ENCODE measurements around the gene PTPRCAP.

PTPRCAP gene

DNA sequence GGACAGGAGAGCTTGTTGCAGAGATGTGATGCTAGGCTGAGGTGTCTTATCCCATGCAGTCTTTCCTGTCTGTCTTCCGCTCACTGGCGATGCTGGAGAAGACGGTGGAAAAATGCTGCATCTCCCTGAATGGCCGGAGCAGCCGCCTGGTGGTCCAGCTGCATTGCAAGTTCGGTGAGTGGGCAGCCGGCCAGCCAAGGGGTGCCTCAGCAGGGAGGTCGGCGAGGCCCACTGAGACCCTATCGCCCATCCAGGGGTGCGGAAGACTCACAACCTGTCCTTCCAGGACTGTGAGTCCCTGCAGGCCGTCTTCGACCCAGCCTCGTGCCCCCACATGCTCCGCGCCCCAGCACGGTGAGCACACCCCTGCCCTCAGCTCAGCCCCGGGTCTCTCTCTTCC is 44.0 kb downstream of the PTPRCAP start:
- Histone ChIP-seq H3K9me3 (ENCODE audit: control insufficient read depth, low read length) (no peaks in the 10 kb centered on the region), H3K4me3 (ENCODE audit: insufficient read depth, low read depth, low read length) (no peak overlapping the region), H3K4me1 (ENCODE audit: control insufficient read depth, insufficient read depth, low read length) (peaks cover 3% of the 10 kb centered on the region), H3K36me3 (ENCODE audit: control insufficient read depth, insufficient read depth, low read length) (peaks cover 12% of the 10 kb centered on the region), H3K27me3 (ENCODE audit: control insufficient read depth, insufficient read depth, low read length, poor library complexity, severe bottlenecking) (no peaks in the 10 kb centered on the region), H3K27ac (ENCODE audit: insufficient read depth, low read depth, low read length, poor library complexity, severe bottlenecking) (no peak overlapping the region)
- WGBS, 2 experiments: 96% methylated on average over 18 of the region's 18 CpGs

DNA sequence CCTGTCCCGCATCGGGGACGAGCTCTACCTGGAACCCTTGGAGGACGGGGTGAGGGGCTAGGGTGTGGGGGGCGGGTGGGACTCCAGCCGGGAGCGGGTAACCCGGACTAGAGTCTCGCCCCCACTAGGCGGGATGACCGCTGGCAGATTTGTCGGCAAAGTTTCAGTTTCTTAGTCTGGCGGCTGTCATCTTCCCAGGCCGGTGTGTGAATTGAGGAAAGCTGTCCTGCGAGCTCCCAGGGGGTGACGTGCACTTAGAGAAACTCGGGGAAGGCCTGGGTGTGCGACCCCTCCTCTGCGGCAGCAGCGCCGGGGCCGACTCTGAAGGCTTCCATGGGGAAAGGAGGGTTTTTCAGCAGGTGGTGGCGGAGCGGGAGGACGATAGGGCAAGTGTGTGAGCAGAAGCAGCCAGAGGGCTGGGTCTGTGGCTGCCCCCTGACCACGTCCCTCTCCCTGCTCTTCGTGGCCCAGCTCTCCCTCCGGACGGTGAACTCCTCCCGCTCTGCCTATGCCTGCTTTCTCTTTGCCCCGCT is 45.2 kb downstream of the PTPRCAP start:
- no peak overlapping the region for H3K27ac ChIP-seq (ENCODE audit: insufficient read depth, low read depth, low read length, poor library complexity, severe bottlenecking)
- H3K36me3 ChIP-seq (ENCODE audit: control insufficient read depth, insufficient read depth, low read length): no peaks in the 10 kb centered on the region
- no peaks in the 10 kb centered on the region for H3K9me3 ChIP-seq (ENCODE audit: control insufficient read depth, low read length)
- peak overlapping the region; percentile 91 for H3K4me3 ChIP-seq (ENCODE audit: insufficient read depth, low read depth, low read length)
- 12 to 16% methylated on average over 31 of the region's 31 CpGs for WGBS, 2 experiments
- peaks cover 4% of the 10 kb centered on the region for H3K27me3 ChIP-seq (ENCODE audit: control insufficient read depth, insufficient read depth, low read length, poor library complexity, severe bottlenecking)
- H3K4me1 ChIP-seq (ENCODE audit: control insufficient read depth, insufficient read depth, low read length): peaks cover 3% of the 10 kb centered on the region

DNA sequence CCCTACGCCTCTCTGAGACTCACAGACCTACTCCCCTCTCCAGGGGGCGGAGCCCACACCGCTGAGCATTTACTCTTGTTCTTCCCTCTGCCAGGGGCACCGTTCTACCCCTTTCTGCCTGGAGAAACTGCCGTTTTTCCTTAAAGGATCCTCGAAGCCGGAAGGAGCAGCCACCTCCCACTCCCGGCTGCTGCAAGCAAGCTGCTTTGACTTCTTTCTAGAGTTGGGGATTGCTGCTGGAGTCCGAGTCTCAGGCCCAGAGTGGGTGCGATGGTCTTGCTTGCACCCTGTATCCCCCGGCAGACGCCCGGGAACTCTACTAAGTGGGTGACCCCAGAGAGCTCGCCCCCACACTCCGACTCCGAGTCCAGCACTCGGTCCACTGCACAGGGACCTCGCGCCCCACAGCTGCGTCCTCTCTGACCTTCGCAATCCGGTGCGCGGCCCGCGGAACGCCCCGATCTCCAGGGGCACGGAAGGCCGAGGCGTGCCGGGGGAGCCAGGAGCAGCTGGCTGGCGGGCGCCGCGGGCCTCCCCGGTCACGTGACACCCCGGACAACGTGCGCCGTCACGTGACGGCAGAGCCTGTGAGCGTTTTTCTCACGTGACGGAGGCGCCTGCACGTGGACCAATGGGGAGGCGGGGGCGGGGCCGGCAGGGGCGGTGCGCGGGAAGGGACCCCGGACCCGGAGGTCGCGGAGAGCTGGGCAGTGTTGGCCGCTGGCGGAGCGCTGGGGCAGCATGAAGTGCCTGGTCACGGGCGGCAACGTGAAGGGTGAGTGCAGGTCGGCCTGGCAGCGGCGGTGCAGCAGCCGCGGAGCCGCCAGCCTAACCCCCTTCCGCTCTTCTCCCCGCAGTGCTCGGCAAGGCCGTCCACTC is 45.9 kb downstream of the PTPRCAP start, which contains the start of gene RAD9A:
Gene RAD9A (plus strand): TSS at position 683 of the 879 bp plus-strand sequence. CDS start 59 bp downstream, at position 742.
- Histone ChIP-seq H3K9me3 (ENCODE audit: control insufficient read depth, low read length) (no peaks in the 10 kb centered on the region), H3K27me3 (ENCODE audit: control insufficient read depth, insufficient read depth, low read length, poor library complexity, severe bottlenecking) (peaks cover 9% of the 10 kb centered on the region), H3K4me1 (ENCODE audit: control insufficient read depth, insufficient read depth, low read length) (peaks cover 3% of the 10 kb centered on the region), H3K36me3 (ENCODE audit: control insufficient read depth, insufficient read depth, low read length) (no peaks in the 10 kb centered on the region), H3K4me3 (ENCODE audit: insufficient read depth, low read depth, low read length) (peak within 1 kb of the TSS; percentile 91), H3K27ac (ENCODE audit: insufficient read depth, low read depth, low read length, poor library complexity, severe bottlenecking) (peak within 1 kb of the TSS; percentile 64)
- WGBS, 2 experiments: 0 to 1% methylated on average over 75 of the region's 75 CpGs

DNA sequence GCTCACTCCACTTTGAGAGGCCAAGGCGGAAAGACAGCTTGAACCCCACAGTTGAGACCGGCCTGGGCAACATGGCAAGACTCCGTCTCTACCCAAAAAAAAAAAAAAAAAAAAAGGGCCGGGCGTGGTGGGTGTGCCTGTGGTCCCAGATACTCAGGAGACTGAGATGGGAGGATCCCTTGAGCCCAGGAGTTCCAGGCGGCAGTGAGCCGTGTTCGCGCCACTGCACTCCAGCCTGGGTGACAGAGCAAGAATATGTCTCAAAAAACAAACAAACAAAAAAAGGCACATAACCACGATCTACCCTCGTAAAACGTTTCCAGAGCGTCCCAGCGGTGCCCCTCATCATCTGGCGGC is 46.6 kb downstream of the PTPRCAP start:
- Histone ChIP-seq H3K9me3 (ENCODE audit: control insufficient read depth, low read length) (no peaks in the 10 kb centered on the region), H3K4me1 (ENCODE audit: control insufficient read depth, insufficient read depth, low read length) (peaks cover 3% of the 10 kb centered on the region), H3K27me3 (ENCODE audit: control insufficient read depth, insufficient read depth, low read length, poor library complexity, severe bottlenecking) (peaks cover 9% of the 10 kb centered on the region), H3K27ac (ENCODE audit: insufficient read depth, low read depth, low read length, poor library complexity, severe bottlenecking) (no peak overlapping the region), H3K4me3 (ENCODE audit: insufficient read depth, low read depth, low read length) (peak overlapping the region; percentile 91), H3K36me3 (ENCODE audit: control insufficient read depth, insufficient read depth, low read length) (no peaks in the 10 kb centered on the region)
- WGBS, 2 experiments: 30% methylated on average over 15 of the region's 15 CpGs

DNA sequence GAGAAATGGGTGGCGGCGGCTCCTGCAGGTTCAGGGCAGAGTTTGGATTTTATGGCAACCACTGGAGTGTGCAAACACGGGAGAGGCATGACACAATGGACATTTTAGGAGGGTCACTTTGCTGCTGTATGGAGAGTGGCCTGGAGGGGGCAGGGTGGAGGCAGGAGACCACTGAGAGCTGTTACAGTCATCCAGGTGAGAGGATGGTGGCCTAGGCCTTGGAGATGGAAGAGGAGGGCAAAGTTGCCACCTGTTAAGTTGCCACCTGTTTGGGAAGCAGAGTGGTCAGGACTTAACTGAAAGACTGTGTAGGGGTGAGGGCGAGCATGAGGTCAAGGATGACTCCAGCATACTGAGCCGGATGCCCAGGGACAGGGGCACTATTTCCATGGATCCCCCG is 48.0 kb downstream of the PTPRCAP start:
- no peaks in the 10 kb centered on the region for H3K36me3 ChIP-seq (ENCODE audit: control insufficient read depth, insufficient read depth, low read length)
- peaks cover 3% of the 10 kb centered on the region for H3K4me1 ChIP-seq (ENCODE audit: control insufficient read depth, insufficient read depth, low read length)
- H3K4me3 ChIP-seq (ENCODE audit: insufficient read depth, low read depth, low read length): no peak overlapping the region
- H3K27ac ChIP-seq (ENCODE audit: insufficient read depth, low read depth, low read length, poor library complexity, severe bottlenecking): no peak overlapping the region
- H3K27me3 ChIP-seq (ENCODE audit: control insufficient read depth, insufficient read depth, low read length, poor library complexity, severe bottlenecking): peaks cover 19% of the 10 kb centered on the region
- no peaks in the 10 kb centered on the region for H3K9me3 ChIP-seq (ENCODE audit: control insufficient read depth, low read length)
- WGBS, 2 experiments: 67 to 74% methylated on average over 6 of the region's 6 CpGs

DNA sequence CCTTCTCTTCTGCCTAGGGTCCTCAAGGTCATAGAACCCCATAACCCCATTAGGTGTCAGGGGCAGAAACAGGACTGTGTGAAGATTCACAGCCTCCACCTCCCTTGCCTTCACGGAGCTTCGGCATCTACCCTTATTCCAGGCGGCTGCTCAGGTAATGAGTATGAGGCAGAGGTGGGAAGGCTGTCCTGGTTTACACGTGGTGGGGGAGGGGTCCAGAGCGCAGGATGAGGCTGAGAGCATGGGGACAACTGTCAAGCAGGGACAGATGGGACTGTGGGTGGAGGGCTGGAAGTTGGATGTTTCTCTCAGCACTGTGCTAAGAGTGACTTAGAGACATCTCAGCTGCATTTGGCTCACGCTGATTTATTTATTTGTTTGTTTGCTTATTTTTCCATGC is 50.0 kb downstream of the PTPRCAP start:
- peaks cover 1% of the 10 kb centered on the region for H3K4me1 ChIP-seq (ENCODE audit: control insufficient read depth, insufficient read depth, low read length)
- no peak overlapping the region for H3K27ac ChIP-seq (ENCODE audit: insufficient read depth, low read depth, low read length, poor library complexity, severe bottlenecking)
- no peaks in the 10 kb centered on the region for H3K36me3 ChIP-seq (ENCODE audit: control insufficient read depth, insufficient read depth, low read length)
- H3K27me3 ChIP-seq (ENCODE audit: control insufficient read depth, insufficient read depth, low read length, poor library complexity, severe bottlenecking): peaks cover 21% of the 10 kb centered on the region
- 65 to 69% methylated on average over 5 to 6 of the region's 6 CpGs for WGBS, 2 experiments
- no peak overlapping the region for H3K4me3 ChIP-seq (ENCODE audit: insufficient read depth, low read depth, low read length)
- no peaks in the 10 kb centered on the region for H3K9me3 ChIP-seq (ENCODE audit: control insufficient read depth, low read length)

DNA sequence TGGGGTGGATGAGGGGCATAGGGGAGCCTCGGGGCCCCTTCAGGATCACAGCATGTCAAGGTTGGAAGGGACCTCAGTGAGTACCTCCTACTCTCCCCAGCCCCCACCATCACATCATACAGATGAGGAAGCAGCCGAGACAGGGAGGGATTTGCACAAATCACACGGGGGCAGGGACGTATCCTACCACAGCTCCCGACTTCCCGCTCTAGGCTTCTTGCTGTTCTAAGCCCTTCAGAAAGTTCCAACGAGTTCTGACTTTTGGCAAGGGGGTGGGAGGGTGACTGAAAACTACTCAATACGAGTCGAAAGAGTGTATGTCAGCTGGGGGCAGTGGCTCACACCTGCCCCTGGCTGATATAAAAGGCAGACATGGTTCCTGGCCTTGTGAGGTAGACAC is 50.4 kb downstream of the PTPRCAP start:
- no peaks in the 10 kb centered on the region for H3K9me3 ChIP-seq (ENCODE audit: control insufficient read depth, low read length)
- H3K27me3 ChIP-seq (ENCODE audit: control insufficient read depth, insufficient read depth, low read length, poor library complexity, severe bottlenecking): peaks cover 21% of the 10 kb centered on the region
- H3K27ac ChIP-seq (ENCODE audit: insufficient read depth, low read depth, low read length, poor library complexity, severe bottlenecking): no peak overlapping the region
- no peaks in the 10 kb centered on the region for H3K36me3 ChIP-seq (ENCODE audit: control insufficient read depth, insufficient read depth, low read length)
- WGBS, 2 experiments: 47 to 57% methylated on average over 9 of the region's 9 CpGs
- no peak overlapping the region for H3K4me3 ChIP-seq (ENCODE audit: insufficient read depth, low read depth, low read length)
- H3K4me1 ChIP-seq (ENCODE audit: control insufficient read depth, insufficient read depth, low read length): no peaks in the 10 kb centered on the region
